NCI-H2196 treated with DMSO at 0.1 percent for 48 hours (cell line): Measurements from ENCODE around the gene PROM2.

Experiments
- DNase-seq: peaks from one replicate; lab custom pipeline; 2025; ENCODE audit not compliant: unreplicated experiment; lab: John Stamatoyannopoulos, UW

Gene PROM2

DNA sequence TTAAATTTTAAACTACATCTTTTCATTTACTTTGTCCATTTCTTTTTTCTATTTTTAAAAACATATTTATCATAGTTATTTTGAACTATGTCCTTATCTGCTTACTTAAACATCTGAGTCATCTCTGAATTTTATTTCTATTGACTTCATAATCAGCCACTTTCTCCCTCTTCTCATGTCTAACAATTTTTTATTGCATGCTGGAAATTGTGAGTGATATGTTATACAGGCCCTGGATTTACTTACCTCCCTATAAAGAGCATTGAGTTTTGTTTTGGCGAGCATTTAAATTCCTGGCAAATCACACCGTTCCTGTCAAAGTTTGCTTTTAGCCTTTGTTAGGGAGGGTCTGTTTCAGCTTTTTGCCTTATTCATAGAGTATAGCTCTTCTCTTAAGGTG, 62.2 kb downstream of the PROM2 start:
- no peak for DNase-seq

DNA sequence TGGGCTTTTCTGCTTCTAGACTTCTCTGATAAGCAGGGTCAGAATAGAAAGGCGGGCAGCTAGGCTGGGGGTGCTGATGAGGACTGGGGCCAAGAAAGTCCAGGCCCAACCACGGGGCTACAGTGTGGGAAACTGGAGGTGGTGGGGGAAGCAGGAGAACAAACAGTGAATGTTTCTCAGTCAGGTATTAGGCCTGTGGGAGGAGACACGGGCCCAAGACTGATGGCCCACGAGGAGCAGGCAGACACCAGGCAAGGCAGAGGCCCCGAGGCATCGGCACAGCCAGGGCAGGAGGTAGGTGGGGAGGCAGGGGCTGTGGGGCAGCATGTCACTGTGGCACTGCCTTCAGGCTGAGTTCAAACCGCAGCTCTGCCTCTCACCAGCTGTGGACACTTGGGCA, 63.6 kb downstream of the PROM2 start:
- no peak for DNase-seq
